Lung (tissue), 12 donors: ENCODE measurements around the gene GRIP1. TPM values are rescaled to one million over a fixed set of nuclear protein-coding genes. Genes with fewer than 3 reads are reported as not detected.

Source experiments
- ATAC-seq: fragments of 200-7000 bp; cut with Tn5 transposase; one replicate; pipeline ENCODE4 v1.9.1; 2020; ENCODE audit warnings: moderate number of reproducible peaks; ENCODE audit not compliant: insufficient read depth, low FRiP score
- DNase-seq, 3 donors: peaks; one replicate each; pipeline ENCODE4 v3.0.0-alpha.2; 2013 to 2017
- H3K27ac ChIP-seq, 2 donors: one replicate each; pipeline ENCODE4 v1.5.1; 2013; ENCODE audit warnings: mild to moderate bottlenecking in 2 of 2, moderate library complexity in 2 of 2, control low read depth in 1 of 2, inconsistent platforms in 1 of 2, low read depth in 1 of 2, low read length in 1 of 2
- H3K27me3 ChIP-seq, 3 donors: one replicate each; pipeline ENCODE4 v1.5.1; 2013; ENCODE audit warnings: low read length in 2 of 3; ENCODE audit not compliant: control insufficient read depth in 3 of 3, insufficient read depth in 3 of 3
- H3K36me3 ChIP-seq, 4 donors: one replicate each; pipeline ENCODE4 v1.5.1; 2013; ENCODE audit warnings: low read length in 4 of 4, mild to moderate bottlenecking in 1 of 4, moderate library complexity in 1 of 4; ENCODE audit not compliant: control insufficient read depth in 4 of 4, insufficient read depth in 4 of 4
- H3K4me1 ChIP-seq, 5 donors: one replicate each; pipeline ENCODE4 v1.5.1; 2013; ENCODE audit warnings: low read length in 5 of 5, mild to moderate bottlenecking in 2 of 5, moderate library complexity in 1 of 5; ENCODE audit not compliant: control insufficient read depth in 5 of 5, insufficient read depth in 5 of 5
- H3K4me3 ChIP-seq: one replicate; pipeline ENCODE4 v1.5.1; 2013; ENCODE audit warnings: mild to moderate bottlenecking, control low read depth, moderate library complexity
- H3K9ac ChIP-seq, 2 donors: one replicate each; pipeline ENCODE4 v1.5.1; 2013; ENCODE audit warnings: low read length in 2 of 2, control low read depth in 1 of 2; ENCODE audit not compliant: insufficient read depth in 1 of 2
- H3K9me3 ChIP-seq, 4 donors: one replicate each; pipeline ENCODE4 v1.5.1; 2013; ENCODE audit warnings: low read length in 3 of 4, mild to moderate bottlenecking in 1 of 4, moderate library complexity in 1 of 4; ENCODE audit not compliant: control insufficient read depth in 4 of 4, insufficient read depth in 3 of 4
- WGBS, 2 donors: extraction: QIAGEN DNeasy Blood & Tissue Kit; methylation state at CpG; one replicate each; pipeline ENCODE4 v1.1.7; 2013; 5-methylcytosine and 5-hydroxymethylcytosine counted together
- polyA plus RNA-seq, 2 donors: library from polyadenylated mRNA; stranded (reverse); fragments of 200-250 nt; gene quantifications; one replicate each; pipeline ENCODE4 v1.2.1, GENCODE V29; 2013
- total RNA-seq, 2 donors: library from RNA; depleted of rRNA in 1 of 2; stranded (reverse); fragments of >200 nt in 1 of 2; gene quantifications; one replicate each; pipeline ENCODE4 v1.2.1, GENCODE V29; 2014 to 2021
- TF ChIP-seq, protein P1 (sequence below): IDR thresholded peaks from 2 replicates; pipeline ENCODE4 v1.5.1; 2012; ENCODE audit warnings: mild to moderate bottlenecking; ENCODE audit errors: control extremely low read depth, extremely low read depth
- donor health status: control.
- donor health status: control.
- donor health status: Bipolar disorder and iron deficiency.
- donor health status: healthy.
- donor health status: DM: yes; HTN: yes; CAD: no.

GRIP1 gene
- total and polyA plus RNA-seq, 4 donors = 0.20 to 3.6 (median 0.83) TPM

DNA sequence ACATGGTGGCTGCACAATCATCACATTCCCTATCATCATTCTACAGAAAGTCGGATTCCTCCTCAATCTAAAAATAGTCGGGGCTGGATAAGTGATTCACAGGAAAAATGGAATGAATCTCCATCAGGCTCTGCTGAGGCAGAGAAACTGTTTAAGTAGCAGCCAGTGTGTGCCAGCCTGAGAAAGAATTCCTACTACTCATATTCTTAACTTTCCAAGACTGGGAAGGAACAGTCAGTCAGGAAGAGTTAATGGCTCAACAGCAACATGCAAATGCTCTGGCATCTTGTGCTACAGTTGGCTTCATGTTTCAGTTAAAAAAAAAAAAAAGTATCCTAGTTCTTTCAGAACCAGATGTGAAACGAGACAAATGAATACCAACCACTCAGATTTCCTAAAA is 187.0 kb downstream of the GRIP1 start:
- ATAC-seq (no peak), DNase-seq (no peak)
- WGBS, 2 donors = 62 to 78% methylated on average over 3 of the region's 3 CpGs

DNA sequence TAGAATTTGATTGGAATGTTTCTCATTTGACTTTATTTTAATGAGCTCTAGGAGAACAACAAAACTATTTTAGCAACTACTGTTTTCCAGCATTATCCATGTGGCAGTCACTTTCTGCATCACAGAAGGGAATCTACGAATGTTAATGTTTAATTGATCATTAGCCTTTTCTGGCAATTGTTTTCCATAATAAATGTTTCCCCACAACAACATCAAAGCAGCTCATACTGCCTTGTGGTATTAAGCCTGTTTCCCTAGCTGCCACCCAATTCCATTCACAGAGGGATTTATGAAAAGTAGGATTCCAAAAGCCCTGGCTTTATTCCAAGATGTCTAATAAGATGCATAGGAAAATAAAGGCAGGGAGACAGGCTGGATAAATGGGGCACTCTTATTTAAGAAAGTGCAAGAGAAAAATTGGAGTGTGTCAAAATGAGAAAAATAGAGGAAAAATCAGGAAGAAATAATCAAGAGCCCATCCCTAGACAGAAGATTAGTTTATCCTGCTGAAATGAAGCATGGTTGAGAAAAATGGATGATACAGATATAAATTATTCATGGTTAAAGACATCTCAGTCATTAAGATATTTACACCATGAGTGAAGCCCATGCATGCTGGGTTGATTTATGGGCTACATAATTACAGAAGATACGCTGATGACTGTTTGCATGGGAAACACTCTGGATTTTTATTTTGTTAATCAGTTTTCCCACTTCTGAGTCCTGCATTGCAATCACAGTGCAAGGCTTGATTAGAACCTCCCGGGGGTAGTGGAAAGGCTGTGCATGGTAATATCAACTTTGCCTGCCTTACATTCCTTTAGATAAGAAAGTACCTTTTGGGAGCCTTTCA is 196.3 kb downstream of the GRIP1 start:
- TF ChIP-seq, protein P1, sequence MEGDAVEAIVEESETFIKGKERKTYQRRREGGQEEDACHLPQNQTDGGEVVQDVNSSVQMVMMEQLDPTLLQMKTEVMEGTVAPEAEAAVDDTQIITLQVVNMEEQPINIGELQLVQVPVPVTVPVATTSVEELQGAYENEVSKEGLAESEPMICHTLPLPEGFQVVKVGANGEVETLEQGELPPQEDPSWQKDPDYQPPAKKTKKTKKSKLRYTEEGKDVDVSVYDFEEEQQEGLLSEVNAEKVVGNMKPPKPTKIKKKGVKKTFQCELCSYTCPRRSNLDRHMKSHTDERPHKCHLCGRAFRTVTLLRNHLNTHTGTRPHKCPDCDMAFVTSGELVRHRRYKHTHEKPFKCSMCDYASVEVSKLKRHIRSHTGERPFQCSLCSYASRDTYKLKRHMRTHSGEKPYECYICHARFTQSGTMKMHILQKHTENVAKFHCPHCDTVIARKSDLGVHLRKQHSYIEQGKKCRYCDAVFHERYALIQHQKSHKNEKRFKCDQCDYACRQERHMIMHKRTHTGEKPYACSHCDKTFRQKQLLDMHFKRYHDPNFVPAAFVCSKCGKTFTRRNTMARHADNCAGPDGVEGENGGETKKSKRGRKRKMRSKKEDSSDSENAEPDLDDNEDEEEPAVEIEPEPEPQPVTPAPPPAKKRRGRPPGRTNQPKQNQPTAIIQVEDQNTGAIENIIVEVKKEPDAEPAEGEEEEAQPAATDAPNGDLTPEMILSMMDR = no peak
- WGBS, 2 donors = 64 to 78% methylated on average over 3 of the region's 3 CpGs
- DNase-seq = no peak

More for the DNA sequence above, 187.0 kb downstream of the GRIP1 start:
- H3K27ac ChIP-seq = no peak overlapping the region
- H3K4me3 ChIP-seq = no peak overlapping the region
- H3K27me3 ChIP-seq = no peaks in the 10 kb centered on the region
- TF ChIP-seq, protein P1 = no peak
- no peaks in the 10 kb centered on the region for H3K36me3 ChIP-seq
- no peak overlapping the region for H3K9ac ChIP-seq
- H3K9me3 ChIP-seq = no peaks in the 10 kb centered on the region
- H3K4me1 ChIP-seq = no peaks in the 10 kb centered on the region

DNA sequence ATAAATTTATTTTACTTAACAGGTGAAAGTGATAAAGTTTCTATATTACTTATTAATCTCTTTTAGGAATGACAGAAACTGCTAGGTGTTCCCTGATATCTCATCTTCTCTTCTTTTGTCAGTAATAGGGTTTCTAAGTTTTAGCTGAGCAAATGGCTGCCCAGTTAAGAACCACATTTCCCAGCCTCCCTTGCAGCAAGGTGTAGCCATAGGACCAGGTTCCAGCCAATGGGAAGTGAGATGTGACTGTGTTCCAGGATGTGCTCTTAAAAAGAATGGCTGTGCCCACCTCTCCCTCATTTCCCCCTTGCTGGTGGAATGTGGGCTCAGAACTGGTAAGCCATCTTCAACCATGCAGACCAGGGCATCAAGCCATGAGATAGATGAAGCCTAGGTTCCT is 210.9 kb downstream of the GRIP1 start:
- Histone ChIP-seq H3K4me3 (no peak overlapping the region), H3K36me3 (no peaks in the 10 kb centered on the region), H3K4me1 (no peaks in the 10 kb centered on the region), H3K27me3 (no peaks in the 10 kb centered on the region), H3K9ac (no peak overlapping the region), H3K9me3 (peaks cover 0 to 2% (median 0%) of the 10 kb centered on the region in 4 donors), H3K27ac (no peak overlapping the region)
- no peak for DNase-seq
- ATAC-seq = no peak
- TF ChIP-seq, protein P1 = no peak

More for the DNA sequence above, 196.3 kb downstream of the GRIP1 start:
- no peaks in the 10 kb centered on the region for H3K9me3 ChIP-seq
- H3K4me1 ChIP-seq = peaks cover 0 to 2% (median 0%) of the 10 kb centered on the region in 5 donors
- no peak overlapping the region for H3K27ac ChIP-seq
- no peaks in the 10 kb centered on the region for H3K27me3 ChIP-seq
- no peak overlapping the region for H3K4me3 ChIP-seq
- no peaks in the 10 kb centered on the region for H3K36me3 ChIP-seq
- no peak for ATAC-seq
- no peak overlapping the region for H3K9ac ChIP-seq
